AG09319 (cell line): ENCODE results near the gene HNRNPAB.
"Not testable (repeated sequence)": the region's sequence is repeated elsewhere in the genome, so short reads cannot be mapped to it uniquely, and the experiment has no call there.

Experiments used
- DNase-seq: peaks from one replicate; pipeline ENCODE4 v3.0.0-alpha.2; 2010; ENCODE audit warnings: low read depth; ENCODE audit errors: extremely low read depth
- CTCF ChIP-seq: IDR thresholded peaks from 2 replicates; pipeline ENCODE4 v1.5.1; 2011; ENCODE audit warnings: low read depth, mild to moderate bottlenecking, inconsistent platforms, low read length, moderate library complexity

HNRNPAB gene

GRCh38 chr5:178196986-178197385, 7.3 kb upstream of the HNRNPAB start:
- TF ChIP-seq CTCF, result peak; percentile 18
- no peak for DNase-seq

DNA sequence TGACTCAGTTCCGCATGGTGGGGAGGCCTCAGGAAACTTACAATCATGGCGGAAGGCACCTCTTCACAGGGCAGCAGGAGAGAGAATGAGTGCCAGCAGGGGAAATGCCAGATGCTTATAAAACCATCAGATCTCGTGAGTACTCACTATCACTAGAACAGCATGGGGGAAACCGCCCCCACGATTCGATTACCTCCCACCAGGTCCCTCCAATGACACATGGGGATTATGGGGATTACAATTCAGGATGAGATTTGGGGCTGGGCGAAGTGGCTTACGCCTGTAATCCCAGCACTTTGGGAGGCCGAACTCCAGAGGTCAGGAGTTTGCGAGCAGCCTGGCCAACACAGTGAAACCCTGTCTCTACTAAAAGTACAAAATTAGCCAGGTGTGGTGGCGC, 6.2 kb upstream of the HNRNPAB start:
- DNase-seq, result not testable (repeated sequence)

DNA sequence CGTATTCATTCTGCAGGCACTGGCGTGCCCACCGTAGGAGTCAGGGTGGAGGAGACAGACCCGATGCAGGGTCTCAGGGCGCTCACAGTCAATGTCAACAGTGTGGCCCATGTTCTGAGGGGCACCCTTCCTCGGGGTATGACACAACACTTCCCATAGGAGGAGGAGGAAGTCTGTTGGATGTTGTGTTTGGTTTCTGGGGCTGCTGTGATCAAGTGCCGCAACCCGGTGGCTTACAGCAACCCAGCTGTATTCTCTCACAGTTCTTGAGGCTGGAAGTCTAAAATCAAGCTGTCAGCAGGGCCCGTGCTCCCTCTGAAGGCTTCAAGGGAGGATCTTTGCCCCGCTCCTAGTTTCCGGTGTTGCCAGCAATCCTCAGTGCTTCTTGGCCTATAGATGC, 5.6 kb upstream of the HNRNPAB start:
- no peak for TF ChIP-seq CTCF

DNA sequence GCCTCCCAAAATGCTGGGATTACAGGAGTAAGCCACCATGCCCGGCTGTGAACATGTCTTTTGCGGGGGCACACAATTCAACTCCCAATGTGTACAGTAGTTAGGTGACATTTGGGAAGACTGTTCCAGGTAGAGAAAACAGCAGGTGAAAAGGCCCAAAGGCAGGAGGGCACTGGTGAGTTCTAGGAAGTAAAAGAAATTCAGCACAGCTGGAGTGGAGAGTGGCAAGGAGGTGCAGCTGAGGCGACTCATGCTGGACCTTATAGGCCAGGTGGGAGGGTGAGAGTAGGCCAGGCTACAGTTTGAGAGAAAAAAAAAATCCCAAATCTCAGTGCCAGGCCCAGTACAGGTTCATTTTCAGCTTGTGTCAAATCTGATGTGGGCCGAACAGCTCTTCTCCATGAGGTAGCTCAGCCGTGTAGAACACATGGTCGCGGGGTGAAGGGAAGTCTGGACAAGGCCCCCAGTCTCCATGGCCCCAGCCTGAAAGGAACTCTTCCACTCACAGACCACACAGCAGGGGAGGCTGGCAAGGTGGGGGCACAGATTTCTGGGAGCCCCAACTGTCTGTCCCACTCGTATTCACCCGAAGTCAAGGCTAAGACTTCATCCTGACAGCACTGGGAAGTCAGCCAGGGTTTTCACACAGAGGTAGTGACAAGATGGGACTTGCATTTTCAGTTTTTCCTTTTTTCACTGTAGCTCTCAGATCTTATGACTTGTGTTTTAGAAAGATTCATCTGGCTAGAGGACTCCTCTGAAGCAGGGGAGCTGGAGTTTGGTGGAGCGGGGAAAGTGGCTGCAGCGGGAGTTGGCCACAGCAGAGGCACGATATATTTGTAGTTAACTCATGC, 4.5 kb upstream of the HNRNPAB start:
- DNase-seq, result no peak
- no peak for TF ChIP-seq CTCF

More for the DNA sequence above, 5.6 kb upstream of the HNRNPAB start:
- no peak for DNase-seq

DNA sequence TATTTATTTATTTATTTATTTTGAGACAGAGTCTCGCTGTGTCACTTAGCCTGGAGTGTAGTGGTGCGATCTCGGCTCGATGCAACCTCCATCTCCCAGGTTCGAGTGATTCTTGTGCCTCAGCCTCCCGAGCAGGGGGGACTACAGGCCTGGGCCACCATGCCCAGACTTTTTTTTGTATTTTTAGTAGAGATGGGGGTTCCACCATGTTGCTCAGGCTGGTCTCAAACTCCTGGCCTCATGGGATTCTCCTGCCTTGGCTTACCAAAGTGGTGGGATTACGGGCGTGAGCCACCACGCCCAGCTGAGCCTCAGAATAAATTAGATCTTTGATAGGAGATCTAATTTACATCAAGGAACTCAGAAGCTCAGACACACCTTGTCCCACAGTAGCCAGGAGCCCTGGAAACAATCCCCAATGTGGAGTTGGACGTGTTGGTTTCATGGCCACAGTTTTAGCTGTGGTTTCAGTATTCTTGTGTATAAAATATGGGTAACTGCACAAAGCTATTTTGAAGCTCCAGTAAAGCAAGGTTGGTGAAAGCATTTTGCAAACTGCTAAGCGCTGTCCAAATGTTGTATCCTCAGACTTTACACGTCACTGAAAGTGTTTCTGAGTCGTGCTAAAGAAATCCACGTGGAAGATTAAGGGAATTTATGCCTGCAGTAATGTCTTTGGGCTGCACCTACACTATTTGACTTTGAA, 3.0 kb upstream of the HNRNPAB start:
- no peak for TF ChIP-seq CTCF
- no peak for DNase-seq

GRCh38 chr5:178201927-178202235, 2.5 kb upstream of the HNRNPAB start:
- no peak for DNase-seq
- no peak for TF ChIP-seq CTCF

- DNase-seq, result no peak
- no peak for TF ChIP-seq CTCF
Measured at GRCh38 chr5:178202541-178202940, 1.8 kb upstream of the HNRNPAB start.
